HG02610 (cell line): ENCODE measurements around the gene GNB1L.

Experiments
- ATAC-seq: cut with Tn5 transposase; IDR thresholded peaks from one replicate; pipeline ENCODE4 v1.9.1; 2021; ENCODE audit warnings: mild to moderate bottlenecking, moderate library complexity; ENCODE audit not compliant: unreplicated experiment

The GNB1L gene

DNA sequence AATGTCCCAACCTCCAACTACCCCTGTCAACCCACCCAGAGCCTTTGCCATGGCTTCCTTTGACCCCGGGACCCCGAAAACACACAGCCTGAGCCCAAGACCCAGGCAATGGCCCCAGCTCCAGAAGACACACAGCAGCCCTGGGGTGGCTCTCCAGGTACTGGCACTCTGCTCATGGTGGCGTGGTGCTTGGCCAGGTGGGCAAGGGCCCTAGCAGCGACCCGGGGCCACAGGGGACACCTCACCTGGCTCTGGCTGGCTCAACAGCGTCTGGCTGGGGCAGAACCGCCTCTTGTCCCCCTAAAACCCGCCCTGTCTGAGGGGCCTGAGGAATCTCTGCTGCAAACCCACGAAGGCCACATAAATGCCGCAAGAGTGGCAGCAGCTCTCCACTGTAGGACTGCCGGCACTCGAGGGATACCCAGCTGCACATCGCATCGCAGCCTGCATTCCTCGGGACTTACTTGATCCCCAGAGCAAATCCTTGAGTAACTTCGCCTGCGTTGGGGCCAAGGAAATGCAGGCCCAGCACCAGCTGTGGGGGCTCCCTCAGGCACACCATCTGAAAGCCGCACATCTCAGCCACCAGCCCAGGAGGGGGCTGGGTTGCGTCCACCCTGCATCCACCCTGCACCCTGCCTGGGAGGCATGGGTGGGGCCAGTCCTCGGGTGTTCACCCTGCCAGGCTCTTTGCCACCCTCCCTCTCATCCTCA, 23.1 kb upstream of the GNB1L start:
- ATAC-seq, result no peak

DNA sequence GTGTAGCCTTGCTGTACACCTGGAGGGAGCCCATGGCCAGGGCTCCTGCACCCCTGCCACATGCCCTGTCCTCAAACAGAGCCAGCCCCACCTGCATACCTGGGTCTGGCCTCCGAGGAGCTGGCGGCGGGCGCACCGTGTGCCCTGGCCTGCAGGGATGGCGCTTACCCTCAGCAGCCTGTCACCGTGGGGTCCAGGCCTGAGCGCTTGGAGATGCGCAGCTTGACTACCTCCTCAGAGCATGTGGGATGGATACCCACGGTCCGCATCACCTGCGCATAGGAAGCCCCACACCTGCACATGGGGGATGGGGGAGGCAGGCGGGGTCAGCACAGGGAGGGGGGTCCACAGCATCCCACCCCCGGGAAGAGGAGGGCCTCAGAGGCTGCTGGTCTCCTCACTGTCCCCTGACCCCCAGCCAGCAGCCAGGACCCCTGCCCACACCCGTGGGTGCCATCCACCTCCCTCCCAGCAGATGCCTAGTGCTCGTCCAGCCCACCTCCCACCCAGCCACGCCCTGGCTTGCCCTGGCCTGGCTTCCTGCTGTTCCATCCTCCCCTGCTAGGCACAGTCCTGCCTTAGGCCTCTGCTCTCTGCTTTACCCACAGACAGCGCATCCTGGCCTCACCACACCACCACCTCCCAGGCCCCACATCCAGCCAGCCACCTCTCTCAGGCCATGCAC, 22.4 kb upstream of the GNB1L start:
- ATAC-seq, result no peak

DNA sequence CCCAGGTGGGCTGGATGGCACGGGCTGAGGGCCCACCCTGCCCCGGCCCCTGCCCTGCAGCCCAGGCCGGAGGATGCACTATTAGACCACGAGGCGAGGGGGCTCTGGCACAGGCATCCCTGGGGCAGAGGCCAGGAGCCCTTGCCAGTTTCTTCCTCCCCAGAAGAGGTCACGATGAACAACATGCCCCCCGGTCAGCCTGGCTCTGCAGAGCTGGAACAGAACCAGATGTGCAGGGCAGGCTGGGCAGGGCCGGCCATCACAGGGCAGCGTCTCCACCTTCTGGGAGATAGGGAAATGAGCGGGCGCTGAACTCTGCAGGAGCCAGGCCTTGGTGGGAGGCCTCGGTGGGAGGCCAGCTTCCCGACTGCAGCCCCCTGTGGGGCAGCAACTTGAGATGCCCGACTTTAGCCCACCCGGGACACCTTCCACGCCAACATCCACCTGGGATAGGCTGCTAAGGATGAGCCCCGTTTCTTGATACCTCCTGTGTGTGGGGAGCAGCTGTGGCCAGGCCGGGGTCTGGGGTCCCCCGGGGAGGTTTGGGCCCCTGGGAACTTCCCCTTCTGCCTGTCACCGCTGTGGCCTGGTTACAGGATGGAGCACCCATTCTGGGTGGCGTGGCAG, 21.8 kb upstream of the GNB1L start:
- no peak for ATAC-seq

DNA sequence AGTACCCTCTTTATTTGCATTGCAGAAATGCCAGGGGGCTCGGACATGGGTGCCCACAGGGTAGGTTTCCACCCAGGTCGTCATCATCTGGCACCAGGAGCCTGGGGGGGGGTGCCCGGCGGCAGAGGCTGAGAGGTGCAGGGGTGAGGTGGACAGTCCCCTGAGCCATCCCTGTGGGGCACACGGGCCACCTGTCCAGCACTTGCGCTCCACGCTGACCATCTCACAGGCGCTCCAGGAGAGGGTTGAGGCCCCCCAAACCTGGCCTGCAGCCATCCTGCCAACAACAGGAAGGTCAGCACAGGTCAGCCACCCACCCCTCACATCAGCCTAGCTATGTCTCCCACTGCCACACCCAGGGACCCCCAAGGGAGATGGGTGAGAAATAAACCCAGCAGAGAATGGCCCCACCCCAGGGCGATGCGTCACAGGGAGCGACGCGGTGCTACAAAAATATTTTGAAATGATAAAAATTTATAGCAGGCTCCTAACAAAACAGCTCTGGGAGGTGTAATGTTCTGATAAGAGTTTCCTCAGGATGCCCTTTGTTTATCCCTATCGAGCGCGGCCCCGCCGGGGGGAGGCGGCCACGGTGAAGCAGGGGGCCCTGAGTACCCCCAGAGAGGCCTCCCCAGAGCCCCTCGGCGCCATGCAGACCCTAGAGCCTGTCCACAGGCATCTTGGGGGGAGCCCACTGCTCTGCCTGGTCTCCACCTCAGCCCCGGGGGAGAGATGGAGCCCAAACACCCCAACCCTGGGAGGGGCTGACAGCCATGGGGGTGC, 21.0 kb upstream of the GNB1L start:
- no peak for ATAC-seq

DNA sequence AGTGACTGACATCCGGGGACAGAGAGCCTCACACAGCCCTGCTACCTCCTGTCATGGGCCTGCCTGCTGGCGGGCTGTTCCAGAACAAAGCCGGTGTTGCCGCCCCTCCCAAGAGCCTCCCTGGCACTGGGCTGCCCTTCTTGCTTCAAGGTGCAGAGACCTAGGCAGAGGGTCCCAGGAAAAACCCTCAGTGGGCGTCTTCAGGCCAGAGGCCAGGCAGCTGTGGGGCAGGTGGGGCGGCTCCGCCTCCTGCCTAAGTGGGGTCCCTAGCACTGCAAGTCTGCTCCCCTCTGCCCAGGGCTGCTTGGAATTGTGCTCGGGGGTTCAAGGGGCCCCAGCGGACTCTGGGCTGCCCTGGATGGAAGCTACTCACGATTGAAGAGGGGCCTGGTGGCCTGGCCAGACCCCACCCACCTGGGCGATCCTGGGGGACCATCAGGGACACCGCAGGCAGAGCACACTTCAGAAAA, 20.4 kb upstream of the GNB1L start:
- no peak for ATAC-seq

DNA sequence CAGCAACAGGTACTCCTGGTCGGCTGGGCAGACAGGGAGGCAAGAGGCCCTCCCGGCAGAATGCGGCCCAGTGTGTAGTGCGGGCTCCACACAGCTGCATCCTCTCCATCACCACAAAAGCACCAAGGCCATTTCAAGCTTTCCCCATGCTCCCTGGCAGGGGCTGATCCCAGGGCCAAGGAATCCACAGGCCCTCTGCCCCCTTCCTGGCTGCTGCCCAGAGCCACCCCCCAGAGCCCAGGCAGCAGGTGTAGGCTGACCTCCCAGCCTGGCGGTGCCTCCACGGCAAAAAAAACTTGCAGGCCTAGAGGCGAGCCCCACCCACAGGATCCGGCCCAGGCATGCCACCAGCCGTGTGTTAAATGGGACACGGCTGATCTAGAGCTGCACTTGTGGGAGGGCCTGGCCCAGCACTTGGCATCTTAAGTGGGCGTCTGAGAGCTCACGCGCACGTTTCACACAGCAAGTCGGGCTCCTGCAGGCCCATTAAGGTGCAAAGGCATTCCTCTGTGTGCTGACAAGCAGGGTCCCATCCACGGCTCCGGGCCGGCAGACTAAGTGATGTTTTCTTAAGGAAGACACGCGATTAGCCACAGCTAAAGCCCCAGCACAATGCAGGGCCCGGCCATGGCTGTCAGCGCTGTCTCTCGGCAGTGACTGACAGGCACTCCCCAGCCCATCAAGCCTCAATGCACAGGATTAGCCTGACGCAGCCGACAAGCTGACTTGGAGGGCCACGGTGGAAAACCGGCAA, 19.8 kb upstream of the GNB1L start:
- no peak for ATAC-seq

DNA sequence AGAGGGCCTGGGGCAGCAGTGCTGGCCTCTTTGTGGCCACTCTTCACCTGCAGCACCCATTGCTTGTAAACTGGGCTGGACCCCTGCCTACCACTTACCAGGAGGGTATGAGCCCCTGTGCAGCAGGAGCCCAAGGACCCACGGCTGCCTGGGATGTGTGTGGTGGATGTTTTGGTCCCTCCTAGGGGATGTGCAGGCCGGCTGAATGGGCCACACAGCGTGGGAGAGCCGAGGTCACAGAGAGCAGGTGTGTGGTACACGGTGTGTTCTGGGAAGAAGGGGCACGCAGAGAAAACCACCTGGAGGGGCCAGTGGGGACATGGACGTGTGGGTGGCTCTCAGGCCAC, 19.3 kb upstream of the GNB1L start:
- ATAC-seq, result no peak

DNA sequence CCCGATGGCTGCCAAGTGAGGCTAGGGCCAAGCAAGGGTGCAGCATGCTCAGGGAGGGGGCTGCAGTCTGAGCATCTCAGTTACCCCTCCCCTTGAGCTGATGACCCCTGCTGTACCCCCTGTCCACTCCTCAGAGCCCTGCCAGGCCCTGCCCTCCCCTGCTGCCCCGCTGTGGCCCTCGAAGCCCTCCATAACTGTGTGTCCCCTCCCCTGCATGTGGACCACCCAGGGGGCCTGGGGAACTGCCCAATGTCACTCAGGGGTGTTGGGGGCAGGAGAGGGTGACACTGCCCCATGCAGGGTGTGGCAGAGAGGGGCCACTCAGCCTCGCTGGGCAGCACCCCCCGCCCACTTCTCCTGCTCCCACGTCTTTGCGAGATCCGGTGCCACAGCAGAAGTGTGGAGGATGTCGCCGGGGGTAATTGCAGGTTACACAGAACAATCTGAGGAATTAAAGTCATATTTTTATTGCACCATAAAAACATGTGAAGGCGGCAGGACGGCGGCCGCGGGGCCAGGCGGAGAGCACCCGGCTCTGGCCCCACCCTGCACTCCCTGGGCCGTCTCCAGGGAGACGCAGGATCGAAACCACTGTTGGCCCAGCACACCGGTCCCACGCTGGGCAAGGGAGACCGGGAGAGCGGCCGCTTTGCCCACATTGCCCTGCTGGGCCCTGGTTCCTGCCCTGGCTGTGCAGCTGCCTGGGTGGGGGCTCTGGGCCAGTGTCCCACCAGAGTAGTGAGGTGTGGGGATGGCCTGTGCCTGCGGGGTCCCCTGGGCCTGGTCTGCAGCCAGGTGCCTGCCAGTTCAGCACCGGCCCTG, 18.7 kb upstream of the GNB1L start:
- ATAC-seq, result no peak

DNA sequence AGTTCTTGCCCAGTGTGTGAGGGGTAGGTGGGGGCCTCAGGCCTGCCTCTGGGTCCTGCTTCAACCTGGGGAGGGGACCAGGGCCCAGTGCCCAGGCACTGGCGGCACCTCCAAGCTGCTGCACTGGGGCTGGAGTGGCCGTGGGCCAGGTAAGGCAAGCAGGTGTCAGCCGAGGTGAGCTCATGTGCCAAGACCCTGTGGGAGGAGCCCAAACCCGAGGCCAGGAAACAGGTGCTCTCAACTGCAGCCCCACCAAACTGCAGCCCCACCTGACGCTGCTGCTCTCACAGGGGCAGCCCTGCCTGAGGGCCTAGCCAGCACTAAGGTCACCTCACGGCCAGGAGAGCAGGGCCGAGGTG, 18.1 kb upstream of the GNB1L start:
- no peak for ATAC-seq

DNA sequence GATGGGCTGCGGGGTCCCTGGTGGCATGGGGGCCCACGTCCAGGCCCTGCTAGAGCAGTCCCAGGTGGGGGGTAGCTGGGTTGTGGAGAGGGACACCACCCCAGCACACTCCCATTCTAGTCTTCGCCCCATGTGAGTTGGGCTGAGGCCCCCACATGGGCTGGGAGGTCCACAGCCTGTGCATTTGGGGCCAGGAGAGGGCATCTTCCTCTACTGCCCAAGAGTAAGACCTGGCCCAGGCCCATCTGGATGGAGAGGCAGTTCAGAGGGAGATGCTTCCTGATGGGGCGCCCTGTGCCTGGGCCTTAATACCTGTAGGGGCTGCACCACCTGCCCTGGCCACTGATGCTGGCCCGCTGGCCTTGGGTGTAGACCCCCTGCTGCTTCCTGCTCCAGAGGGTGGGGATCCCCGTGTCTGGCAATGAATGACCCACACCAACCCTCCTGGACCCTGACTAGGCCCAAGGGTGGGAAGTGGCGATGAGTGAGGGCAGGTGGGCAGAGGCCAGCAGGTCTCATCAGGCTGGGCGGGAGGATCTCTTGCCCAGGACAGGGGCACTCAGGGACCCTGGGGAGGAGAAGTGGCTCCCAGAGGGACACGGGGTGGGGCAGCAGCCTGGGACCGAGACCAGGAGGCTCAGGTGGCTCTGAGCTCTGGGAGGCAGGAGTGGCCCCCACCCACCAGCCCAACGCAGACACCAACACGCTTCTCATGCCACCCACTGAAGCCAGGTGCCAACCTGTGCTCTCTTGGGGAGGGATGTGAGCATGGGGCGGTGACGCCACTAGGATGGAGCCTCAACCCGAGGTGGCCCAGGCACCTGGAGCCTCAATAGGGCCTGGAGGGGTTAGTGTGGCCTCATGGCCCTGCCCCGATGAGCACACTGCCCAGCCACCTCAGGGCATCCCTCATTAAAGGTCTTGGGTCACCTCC, 17.4 kb upstream of the GNB1L start:
- ATAC-seq, result no peak

DNA sequence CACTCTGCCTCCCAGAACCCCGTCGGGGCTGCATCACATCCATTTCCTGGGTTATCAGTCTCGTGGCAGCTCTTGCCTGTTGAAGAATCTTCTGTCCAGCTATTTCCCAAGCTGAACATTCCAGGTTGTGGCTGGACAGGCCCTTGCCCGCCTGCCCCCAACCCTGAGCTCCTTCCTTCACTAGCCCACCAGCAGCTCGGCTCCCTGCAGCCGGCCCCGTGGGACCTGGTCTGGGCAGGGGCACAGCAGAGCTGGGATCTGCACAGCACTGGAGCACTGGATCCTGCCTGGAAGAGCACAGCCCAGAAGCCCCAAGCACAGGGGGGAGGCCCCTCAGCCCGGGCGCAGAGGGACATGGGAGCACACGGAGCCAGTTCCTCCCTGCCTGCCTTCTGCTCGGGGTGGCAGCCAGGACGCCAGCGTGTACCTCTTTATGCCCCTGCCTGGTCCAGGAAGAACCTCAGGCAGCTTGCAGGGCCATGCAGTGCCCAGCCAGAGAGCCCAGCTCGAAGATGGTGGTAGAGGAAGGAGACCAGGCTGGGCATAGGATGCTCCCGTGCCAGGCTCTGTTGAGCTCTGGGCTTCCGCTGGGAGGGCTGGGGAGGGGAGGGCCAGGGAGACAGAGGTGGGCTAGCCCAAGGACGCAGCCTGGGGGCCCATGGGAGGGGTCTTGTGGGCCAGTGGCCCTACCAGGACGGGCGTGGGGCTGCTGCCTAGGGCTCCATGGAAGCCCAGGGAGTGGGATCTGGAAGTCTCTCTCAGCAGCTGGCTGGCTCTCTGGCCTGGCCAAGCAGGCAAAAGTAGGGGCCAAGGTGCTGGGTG, 16.6 kb upstream of the GNB1L start:
- ATAC-seq, result no peak

DNA sequence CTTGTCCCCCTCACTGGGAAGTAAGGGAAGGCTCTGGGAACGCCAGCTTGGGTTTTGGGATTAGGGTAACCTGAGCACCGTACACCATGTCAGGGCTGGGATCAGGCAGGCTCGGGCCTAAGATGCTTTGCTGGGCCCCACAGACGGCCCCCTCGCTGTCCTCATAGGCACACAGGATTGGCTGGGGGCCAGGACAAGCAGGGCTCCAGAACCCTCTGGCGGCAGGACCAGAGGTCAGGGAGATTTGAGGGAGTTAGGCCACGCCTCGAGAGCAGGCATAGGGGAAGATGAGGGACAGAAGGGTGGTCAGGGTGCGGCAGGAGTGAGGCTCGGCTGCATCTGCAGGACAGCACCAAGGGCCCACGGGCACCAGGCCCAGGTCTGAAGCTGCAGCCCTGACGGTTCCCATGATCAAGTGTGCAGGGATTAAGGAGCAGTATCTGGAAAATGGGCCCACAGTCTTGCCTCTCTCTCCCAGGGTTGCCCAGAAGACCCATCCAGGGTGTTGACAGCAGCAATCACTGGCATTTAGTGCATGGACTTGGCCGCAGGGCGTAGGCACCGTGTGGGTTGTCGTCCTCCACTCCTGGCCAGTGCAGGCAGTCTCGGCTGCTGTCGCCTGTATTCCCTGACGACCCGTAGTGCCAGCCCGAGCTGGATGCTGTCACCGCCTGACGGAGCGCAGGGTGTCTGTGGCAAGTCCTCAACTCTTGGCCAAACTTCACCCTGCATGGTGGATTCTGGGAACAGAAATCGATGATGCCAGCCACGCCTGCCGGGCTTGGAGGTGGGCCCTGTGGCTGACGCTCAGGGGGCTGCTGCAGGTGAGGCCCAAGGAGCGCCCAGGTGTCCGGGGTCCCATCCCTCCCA, 15.7 kb upstream of the GNB1L start:
- no peak for ATAC-seq

DNA sequence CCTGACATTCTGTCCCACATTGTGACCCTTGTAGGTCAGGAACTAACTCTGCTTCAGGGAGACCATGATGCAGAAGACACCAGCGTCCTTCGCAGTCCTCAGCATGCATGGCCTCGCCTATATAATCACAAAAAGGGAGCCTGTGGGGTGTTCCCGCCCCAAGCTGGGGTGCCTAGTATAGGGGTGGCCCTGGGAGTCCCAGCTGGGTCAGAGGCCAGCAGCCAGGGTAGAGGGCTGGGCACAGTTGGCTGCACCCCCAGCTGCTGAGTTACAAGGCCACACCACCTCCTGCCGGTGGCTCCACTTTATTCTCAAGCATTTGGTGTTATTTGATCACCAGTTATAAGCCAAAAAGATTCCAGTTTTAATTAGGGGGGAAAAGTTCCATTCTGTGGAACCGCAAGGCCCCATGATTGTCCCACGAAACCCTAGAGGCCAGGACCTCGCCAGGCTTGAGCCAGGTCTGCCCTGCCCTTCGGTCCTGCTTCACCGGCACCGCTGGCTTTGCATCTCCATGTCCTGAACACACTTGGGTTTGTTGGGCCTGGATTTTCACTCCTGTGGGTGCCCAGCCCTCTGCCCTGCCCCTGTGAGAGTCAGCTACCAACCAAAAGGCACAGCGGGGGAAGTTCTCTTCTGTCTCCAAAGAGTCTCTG, 15.0 kb upstream of the GNB1L start:
- no peak for ATAC-seq

DNA sequence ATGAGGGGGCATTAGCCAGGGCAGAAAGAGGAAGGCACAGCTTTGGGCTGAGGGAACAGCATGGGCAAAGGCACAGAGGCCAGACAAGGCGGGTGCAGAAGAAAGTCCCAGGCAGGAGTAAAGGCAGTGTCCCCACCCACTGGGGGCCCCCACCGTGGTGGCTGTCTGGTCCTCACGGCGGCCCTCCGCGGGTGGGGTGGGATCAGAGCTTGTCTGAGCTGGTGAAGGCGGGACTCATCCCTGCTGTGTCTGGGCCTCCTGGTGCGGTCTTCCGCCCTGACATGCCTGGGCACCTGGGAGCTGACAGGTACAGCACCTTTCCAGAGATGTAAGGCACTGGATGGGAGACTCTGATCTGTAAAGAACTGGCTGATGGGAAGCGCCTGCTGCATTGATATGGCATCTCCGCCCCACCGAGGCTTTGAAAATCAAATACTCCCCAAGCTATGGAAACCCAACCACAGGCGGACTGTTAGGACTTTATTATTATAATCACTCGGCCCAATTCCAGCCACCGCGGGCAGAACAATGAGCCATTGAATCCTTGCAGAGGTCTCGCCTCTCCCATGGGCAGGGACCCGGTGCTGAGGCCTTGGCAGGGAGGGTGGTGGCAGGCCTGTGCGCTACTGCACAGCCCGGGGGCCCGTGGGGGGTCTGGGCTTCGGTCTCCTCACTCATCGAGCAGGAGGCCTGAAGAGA, 14.2 kb upstream of the GNB1L start:
- no peak for ATAC-seq

DNA sequence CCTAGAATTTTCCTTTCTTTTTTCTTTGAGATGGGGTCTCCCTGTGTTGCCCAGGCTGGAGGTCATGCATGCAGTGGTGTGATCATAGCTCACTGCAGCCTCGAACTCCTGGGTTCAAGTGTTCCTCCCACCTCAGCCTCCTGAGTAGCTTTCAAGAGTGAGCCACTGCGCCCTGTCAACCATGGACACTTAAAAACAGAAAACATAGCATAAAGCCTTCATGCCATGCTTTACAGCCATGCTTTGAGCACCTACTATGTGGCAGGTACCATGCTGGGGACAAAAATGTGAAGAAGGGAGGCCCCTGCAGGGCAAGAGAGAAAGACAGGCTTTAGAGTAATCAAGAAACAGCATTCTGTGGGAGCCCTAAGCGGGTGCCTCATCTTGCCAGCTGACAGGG, 13.7 kb upstream of the GNB1L start:
- no peak for ATAC-seq

DNA sequence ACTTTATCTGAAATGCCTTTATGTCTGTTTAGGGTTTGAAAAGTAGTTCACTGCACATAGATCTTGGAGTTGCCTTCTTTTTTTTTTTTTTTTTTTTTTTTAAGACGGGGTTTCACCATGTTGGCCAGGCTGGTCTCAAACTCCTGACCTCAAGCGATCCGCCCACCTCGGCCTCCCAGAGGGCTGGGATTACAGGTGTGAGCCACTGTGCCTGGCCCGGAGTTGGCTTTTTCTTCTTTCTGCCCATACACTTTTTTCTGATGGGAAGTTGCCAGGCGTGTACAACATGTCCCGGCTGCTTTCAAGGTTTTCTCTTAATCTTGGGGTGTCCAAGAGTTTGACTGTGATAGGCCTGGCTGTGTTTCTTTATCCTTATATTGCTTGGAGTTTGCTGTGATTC, 12.9 kb upstream of the GNB1L start:
- ATAC-seq, result no peak
